ENCODE data around the gene COL18A1.

The COL18A1 gene

DNA sequence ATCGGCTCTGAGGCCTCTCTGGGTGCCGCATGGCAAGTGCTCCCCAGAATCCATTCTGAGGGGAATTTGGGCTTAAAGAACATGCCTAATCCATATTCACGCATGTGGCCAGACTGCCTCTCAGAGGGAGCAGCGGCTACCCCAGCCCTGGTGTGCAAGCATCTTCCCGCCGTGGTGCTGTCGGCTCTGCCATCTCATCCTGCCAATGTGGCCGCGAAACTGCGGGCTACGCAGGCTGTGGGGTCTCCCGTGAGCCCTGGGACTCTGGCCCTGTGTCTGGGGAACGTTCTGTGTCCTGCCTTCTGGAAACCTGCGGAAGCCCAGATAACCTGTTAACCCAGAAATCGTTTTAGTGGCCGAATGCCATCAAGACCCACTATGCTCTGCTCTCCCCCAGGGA lies 76.6 kb downstream of the COL18A1 start:
- Mint-ChIP-seq H3K9me3 (no peaks in the 10 kb centered on the region), H3K4me1 (peaks cover 48% of the 10 kb centered on the region), H3K4me3 (no peak overlapping the region), H3K36me3 (no peaks in the 10 kb centered on the region), H3K27ac (no peak overlapping the region), H3K27me3 (no peaks in the 10 kb centered on the region)

DNA sequence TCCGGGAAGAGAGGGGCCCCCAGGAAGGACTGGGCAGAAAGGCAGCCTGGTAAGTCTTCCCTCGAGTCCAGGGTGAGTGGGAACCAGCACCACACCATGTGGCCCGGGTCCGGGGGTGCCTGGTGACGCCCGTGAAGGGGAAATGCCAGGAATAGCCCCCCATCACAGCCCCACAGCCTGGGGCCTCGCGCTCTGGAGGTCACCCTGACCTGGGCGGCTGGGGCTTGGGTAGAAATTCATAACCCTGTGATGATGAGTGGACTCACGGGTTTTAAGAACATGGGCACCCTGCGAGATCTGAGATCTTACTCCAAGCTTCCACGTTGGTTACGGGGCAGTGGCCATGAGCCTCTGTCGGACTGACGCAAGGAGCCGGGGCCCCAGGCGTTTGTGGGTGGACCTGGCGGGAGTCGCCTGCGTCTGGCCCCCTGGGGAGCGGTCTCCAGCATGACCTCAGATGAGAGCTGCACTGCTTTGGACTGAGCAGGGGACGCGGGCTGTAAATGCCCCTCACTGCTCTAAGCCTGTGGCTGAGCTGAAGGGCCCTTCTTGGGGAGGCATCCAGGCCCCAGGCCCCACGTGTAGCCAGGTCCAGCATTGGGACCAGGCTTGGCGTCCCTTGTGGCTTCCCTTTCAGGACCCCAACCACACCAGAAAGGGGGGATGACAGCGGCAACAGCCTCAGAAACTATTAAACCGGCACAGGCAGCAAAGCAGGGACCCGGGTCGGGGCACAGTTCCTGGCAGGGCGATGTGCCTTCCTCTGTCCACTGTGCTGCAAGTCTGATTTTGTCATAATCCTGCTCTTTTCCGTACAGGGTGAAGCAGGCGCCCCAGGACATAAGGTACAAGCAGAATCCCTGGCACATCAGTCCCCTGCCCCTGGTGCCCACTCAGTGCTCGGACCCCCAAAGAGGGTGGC lies 77.3 kb downstream of the COL18A1 start:
- no peaks in the 10 kb centered on the region for H3K9me3 Mint-ChIP-seq
- H3K4me3 Mint-ChIP-seq: peak overlapping the region; percentile 85
- H3K27ac Mint-ChIP-seq: peak overlapping the region; percentile 91
- H3K27me3 Mint-ChIP-seq: no peaks in the 10 kb centered on the region
- no peaks in the 10 kb centered on the region for H3K36me3 Mint-ChIP-seq
- peaks cover 45% of the 10 kb centered on the region for H3K4me1 Mint-ChIP-seq

DNA sequence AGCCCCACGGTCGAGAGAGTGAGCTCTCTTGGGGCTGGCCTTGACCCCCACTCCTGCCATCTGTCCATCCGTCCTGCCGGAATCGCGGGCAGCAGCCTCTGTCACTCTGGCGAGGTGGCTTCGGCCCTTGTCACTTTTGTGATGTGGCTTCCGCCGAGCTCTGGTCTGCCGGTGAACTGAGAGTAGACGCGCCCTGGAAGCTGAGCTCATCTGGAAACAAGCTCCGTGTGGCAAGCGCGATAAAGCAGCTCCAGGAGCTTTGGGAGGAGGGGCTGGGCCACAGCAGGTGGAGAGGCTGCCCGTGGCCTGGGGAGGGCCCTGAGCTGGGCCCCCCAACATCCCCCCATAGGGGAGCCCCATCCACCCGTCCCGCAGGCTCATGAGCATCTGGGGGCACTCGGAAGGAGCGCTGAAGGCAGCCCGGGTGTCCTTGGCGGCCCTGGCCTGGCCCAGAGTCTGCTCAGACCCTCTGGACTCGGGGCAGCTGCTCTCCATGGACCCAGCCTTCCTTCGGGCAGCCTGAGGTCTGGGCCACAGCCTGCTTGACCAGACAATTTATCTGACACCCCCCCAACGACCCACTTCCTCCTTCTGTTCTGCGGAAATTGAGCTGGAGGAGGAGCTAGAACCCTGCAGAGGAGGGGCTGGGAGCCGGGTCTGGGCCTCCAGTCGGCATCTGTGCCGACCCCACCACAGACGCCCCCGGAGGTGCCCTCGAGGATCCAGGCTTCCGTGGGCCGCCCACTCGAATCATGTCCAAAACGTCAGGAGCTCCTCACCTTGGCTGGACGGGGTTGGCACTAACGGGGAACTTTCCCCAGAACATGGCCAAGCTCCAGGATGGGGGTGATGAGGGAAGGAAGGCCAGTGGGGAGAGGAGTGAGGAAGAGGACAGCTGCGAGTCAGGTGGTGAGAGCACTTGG lies 78.2 kb downstream of the COL18A1 start:
- H3K4me3 Mint-ChIP-seq: peak overlapping the region; percentile 85
- peaks cover 41% of the 10 kb centered on the region for H3K4me1 Mint-ChIP-seq
- H3K9me3 Mint-ChIP-seq: no peaks in the 10 kb centered on the region
- peak overlapping the region; percentile 91 for H3K27ac Mint-ChIP-seq
- no peaks in the 10 kb centered on the region for H3K36me3 Mint-ChIP-seq
- no peaks in the 10 kb centered on the region for H3K27me3 Mint-ChIP-seq

DNA sequence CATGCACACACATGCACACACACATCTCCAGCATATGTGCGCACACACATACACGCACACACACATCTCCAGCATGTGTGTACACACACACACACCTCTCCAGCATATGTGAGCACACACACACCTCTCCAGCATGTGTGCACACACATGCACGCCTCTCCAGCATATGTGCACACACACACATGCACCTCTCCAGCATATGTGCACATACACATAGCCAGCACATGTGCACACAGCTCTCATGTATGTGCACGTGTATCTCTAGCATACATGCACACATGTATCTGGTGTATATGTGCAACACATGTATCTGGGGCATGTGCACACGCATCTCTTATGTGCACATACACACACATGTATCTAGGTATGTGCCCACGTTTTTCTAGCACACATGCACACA lies 79.4 kb downstream of the COL18A1 start:
- Mint-ChIP-seq H3K9me3 (no peaks in the 10 kb centered on the region), H3K4me1 (peaks cover 31% of the 10 kb centered on the region), H3K36me3 (no peaks in the 10 kb centered on the region), H3K27me3 (no peaks in the 10 kb centered on the region), H3K27ac (peak overlapping the region; percentile 43), H3K4me3 (peak overlapping the region; percentile 7)

DNA sequence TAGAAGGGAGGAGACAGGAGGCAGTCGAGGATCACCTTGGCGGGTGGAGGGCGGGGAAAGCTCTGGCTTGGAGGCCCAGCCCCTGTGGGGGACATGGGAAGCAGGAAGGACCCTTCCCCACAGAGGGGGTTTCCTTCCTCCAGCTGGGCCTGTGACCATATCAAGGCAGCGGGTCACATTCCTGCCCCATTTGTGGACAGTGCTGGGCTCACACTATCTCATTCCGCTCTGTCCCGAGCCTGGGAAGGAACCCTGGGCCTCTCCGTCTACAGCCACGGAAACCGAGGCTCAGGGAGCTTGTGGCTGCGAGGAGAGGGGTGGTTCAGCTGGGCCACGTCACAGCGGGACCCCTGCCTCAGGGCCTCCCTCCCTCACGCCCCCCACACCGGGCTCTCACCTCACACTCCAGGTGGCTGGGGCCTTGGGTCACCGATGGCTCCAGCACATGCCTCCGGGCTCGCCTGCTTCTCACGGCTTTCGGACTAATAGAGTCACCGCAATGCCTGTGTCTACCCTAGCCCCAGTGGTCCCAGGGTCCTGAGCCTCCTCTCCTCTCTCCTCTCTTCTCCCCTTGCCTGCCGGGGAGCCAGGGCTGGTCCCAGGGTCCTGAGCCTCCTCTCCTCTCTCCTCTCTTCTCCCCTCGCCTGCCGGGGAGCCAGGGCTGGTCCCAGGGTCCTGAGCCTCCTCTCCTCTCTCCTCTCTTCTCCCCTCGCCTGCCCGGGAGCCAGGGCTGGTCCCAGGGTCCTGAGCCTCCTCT lies 80.9 kb downstream of the COL18A1 start:
- H3K4me1 Mint-ChIP-seq: peaks cover 28% of the 10 kb centered on the region
- no peaks in the 10 kb centered on the region for H3K9me3 Mint-ChIP-seq
- H3K27me3 Mint-ChIP-seq: no peaks in the 10 kb centered on the region
- no peak overlapping the region for H3K4me3 Mint-ChIP-seq
- no peaks in the 10 kb centered on the region for H3K36me3 Mint-ChIP-seq
- peak overlapping the region; percentile 55 for H3K27ac Mint-ChIP-seq

DNA sequence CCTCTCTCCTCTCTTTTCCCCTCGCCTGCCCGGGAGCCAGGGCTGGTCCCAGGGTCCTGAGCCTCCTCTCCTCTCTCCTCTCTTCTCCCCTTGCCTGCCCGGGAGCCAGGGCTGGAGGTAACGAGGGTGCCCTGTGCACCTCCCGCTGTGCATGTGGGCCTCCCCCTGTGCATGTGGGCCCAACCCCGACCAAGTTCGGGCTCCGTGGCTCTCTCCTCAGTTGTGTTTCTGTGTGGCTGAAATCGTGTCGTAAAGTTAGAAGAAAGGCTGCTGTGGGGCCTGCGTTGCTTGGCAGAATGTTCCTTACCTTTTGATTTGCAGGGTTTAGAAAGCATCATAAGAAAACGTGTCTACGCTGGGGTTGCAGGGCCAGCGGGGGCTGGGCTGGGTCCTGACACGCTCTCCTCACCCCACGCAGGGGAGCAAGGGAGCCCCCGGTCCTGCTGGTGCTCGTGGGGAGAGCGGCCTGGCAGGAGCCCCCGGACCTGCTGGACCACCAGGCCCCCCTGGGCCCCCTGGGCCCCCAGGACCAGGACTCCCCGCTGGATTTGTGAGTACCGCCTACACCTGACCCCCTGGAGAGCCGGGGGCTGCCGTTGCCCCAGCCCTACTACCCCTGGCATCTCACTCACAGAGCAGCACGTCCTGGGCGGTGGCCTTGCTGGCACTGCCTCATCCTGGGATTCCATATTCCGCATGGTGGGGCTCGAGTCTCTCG lies 81.6 kb downstream of the COL18A1 start:
- Mint-ChIP-seq H3K27me3 (no peaks in the 10 kb centered on the region), H3K4me1 (peaks cover 27% of the 10 kb centered on the region), H3K27ac (no peak overlapping the region), H3K9me3 (no peaks in the 10 kb centered on the region), H3K36me3 (no peaks in the 10 kb centered on the region), H3K4me3 (no peak overlapping the region)

DNA sequence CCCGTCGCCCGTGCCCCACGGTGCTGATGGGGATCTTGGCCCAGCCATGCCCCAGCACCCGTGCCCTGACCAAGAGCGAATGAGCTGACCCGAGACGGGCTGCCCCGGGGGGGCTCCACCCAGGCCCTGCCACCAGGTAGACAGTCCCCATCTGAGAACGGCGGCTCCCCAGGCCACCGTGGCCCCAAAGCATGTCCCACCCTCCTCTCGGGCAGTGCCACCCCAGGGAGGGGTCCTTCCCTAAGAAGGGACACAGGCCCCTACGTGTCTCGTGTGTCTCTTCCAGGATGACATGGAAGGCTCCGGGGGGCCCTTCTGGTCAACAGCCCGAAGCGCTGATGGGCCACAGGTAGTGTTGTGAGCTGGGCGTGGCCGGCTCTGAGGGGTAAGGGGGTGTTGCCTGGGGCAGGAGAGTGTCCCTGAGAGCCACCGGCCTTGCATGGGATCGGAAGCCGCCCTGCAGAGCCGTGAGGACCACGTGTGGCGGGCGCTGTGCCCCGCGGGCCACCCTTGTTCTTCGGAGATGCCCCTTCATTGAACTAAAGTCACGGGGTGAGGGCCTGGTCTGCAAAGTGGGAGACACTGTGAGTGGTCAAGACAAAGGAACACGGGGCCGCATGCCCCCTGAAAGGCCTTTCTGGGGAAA lies 82.3 kb downstream of the COL18A1 start:
- H3K9me3 Mint-ChIP-seq: no peaks in the 10 kb centered on the region
- no peaks in the 10 kb centered on the region for H3K27me3 Mint-ChIP-seq
- H3K4me3 Mint-ChIP-seq: no peak overlapping the region
- no peak overlapping the region for H3K27ac Mint-ChIP-seq
- no peaks in the 10 kb centered on the region for H3K36me3 Mint-ChIP-seq
- H3K4me1 Mint-ChIP-seq: peaks cover 22% of the 10 kb centered on the region

DNA sequence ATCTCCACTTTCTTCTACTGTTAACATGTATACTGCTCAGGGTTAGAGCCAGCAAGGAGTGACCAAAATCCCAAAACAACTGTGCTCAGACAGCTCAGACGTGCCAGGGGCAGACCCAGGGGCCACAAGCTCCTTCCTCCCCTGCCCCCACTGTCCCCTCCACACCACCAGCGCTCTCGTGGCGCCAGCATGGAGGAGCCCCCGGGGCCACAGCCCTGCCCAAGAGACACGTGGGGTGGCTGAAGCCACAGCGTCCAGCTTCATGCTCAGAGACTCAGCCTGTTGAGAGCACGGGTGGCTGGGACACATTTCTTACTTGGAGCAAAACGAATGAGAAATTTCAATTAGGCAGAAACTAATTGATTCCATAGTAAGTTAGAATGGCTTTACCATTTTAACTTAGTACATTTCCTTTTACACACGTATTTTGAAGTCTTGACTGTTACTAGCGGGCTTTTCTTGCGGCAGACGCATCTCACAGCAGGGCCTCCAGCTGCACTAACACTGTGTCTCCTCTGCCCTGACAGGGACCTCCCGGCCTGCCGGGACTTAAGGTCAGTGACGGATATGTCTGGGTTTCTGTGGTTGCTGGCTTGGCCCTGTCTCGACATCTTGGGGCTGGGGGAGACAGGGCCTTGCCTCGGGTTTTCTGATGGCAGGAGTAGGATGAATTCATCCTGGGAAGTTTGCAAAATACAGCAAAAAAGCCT lies 83.1 kb downstream of the COL18A1 start:
- peaks cover 14% of the 10 kb centered on the region for H3K4me1 Mint-ChIP-seq
- H3K27me3 Mint-ChIP-seq: no peaks in the 10 kb centered on the region
- H3K4me3 Mint-ChIP-seq: no peak overlapping the region
- H3K36me3 Mint-ChIP-seq: no peaks in the 10 kb centered on the region
- no peaks in the 10 kb centered on the region for H3K9me3 Mint-ChIP-seq
- H3K27ac Mint-ChIP-seq: peak overlapping the region; percentile 8

DNA sequence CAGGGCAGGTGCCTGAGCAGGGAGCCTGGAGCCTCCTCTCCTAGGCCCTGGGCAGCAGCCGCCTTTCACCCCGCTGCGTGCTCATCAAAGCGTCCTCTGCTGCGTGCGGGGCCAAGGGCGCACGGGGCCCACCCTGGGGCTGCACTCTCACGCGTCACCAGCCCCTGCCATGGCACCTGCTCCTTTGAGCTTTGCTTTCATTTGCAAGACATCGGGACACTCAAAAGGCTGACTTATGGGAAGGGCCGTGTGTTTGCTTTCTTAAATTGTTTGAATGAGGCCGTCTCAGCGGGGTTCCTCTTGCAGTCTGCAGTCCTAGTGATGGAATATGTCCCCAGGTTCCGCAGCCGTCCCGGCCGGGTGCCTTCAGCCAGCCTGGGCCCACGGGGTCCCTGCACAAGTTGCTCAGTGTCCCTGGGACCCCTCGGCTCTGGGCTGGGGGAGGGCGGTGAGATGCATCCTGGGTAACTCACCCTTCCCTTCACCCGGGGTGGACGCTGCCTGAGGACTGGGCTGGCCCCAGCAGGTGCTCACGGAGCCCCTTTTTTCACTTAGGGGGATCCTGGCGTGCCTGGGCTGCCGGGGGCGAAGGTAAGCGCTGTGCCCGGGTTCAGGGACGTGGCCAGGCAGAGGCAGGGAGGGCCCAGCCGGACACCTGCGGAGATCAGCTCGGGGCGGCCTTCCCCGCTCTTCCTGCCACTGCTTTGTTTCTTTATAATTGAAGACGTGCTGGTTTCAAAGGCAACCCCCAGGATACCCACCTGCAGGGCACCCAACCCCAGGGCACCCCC lies 84.2 kb downstream of the COL18A1 start:
- H3K9me3 Mint-ChIP-seq: no peaks in the 10 kb centered on the region
- peaks cover 8% of the 10 kb centered on the region for H3K4me1 Mint-ChIP-seq
- no peaks in the 10 kb centered on the region for H3K36me3 Mint-ChIP-seq
- no peak overlapping the region for H3K4me3 Mint-ChIP-seq
- H3K27me3 Mint-ChIP-seq: no peaks in the 10 kb centered on the region
- H3K27ac Mint-ChIP-seq: no peak overlapping the region

DNA sequence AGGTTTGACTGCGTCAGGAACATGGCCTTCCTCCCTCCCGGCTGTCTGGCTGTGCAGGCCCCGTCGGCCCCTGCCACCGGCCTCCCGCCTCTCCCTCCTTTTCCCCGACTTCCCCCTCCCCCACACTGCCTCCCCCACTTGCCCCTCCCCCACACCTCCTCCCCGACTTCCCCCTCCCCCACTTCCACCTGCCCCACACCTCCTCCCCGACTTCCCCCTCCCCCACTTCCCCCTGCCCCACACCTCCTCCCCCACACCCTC lies 84.7 kb downstream of the COL18A1 start:
- no peak overlapping the region for H3K4me3 Mint-ChIP-seq
- no peak overlapping the region for H3K27ac Mint-ChIP-seq
- H3K4me1 Mint-ChIP-seq: peaks cover 3% of the 10 kb centered on the region

DNA sequence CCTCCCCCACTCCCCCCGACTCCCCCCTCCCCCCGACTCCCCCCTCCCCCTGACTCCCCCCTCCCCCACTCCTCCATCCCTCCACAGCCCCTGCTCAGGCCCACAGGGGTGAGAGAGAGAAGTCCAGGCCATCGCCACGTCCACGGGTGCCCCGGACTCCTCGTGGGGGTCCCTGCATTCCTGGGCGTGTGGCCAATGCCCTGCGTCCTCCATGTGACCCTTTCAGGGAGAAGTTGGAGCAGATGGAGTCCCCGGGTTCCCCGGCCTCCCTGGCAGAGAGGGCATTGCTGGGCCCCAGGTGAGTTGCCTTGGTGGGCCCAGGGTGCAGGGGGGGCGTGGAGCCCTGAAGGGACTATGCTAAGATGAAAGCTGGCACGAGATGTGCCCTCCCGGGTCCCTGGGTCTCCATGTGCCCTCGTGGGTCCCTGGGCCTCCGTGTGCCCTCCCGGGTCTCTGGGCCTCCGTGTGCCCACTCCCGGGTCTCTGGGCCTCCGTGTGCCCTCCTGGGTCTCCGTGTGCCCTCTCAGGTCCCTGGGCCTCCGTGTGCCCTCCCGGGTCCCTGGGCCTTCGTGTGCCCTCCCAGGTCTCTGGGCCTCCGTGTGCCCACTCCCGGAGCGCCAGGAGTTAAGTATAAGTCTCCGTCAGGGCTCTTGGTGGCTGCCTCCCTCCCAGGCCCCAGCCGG lies 85.2 kb downstream of the COL18A1 start:
- Mint-ChIP-seq H3K36me3 (no peaks in the 10 kb centered on the region), H3K9me3 (no peaks in the 10 kb centered on the region), H3K27ac (no peak overlapping the region), H3K27me3 (no peaks in the 10 kb centered on the region), H3K4me1 (peaks cover 3% of the 10 kb centered on the region), H3K4me3 (no peak overlapping the region)

More for the DNA sequence above, 84.7 kb downstream of the COL18A1 start:
- no peaks in the 10 kb centered on the region for H3K9me3 Mint-ChIP-seq
- H3K36me3 Mint-ChIP-seq: no peaks in the 10 kb centered on the region
- no peaks in the 10 kb centered on the region for H3K27me3 Mint-ChIP-seq

DNA sequence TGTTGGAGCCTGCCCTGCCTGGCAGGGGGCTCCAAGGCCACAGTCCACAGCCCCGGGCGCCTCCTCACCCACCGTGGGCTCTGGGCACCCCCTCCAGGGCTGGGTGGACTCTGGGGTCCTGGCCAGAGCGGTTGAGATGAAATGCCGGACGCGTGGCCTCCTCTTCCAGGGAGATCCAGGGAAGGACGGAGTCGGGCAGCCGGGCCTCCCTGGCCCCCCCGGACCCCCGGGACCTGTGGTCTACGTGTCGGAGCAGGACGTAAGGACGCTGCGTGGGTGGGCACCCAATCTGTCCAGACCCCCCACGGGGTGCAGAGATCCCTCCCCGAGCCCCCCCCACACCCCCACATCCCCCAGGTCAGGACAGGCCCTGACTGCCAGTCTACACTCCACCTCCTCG lies 86.1 kb downstream of the COL18A1 start:
- Mint-ChIP-seq H3K4me1 (peaks cover 3% of the 10 kb centered on the region), H3K27me3 (no peaks in the 10 kb centered on the region), H3K9me3 (no peaks in the 10 kb centered on the region), H3K4me3 (no peak overlapping the region), H3K36me3 (no peaks in the 10 kb centered on the region), H3K27ac (no peak overlapping the region)

DNA sequence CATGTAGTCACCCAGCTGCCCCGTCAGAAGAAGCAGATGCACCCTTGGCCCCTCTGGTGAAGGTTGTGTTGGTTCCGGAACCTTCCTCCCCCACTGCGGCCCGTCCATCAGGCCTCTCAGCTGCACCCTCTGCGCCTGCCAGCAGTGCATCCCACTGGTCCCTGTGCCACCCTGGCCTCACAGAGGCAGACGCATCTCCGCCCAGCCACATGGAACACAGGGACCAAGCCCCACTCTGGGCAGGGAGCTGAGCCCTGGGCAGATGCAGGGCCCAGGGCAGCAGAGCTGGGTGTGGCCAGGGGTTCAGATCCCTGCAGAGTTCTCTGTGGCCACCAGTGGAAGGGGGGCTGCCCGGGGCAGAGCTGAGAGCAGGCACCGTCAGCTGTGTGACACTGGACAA lies 86.7 kb downstream of the COL18A1 start:
- Mint-ChIP-seq H3K27me3 (no peaks in the 10 kb centered on the region), H3K36me3 (no peaks in the 10 kb centered on the region), H3K27ac (peak overlapping the region; percentile 65), H3K4me1 (no peaks in the 10 kb centered on the region), H3K9me3 (no peaks in the 10 kb centered on the region), H3K4me3 (no peak overlapping the region)
